Measurements from ENCODE around the gene GPRIN3. TPM values are rescaled to one million over a fixed set of nuclear protein-coding genes. Genes with fewer than 3 reads are reported as not detected.

GPRIN3 gene
- 1.0 and 1.1 TPM in 2 replicates for total RNA-seq

DNA sequence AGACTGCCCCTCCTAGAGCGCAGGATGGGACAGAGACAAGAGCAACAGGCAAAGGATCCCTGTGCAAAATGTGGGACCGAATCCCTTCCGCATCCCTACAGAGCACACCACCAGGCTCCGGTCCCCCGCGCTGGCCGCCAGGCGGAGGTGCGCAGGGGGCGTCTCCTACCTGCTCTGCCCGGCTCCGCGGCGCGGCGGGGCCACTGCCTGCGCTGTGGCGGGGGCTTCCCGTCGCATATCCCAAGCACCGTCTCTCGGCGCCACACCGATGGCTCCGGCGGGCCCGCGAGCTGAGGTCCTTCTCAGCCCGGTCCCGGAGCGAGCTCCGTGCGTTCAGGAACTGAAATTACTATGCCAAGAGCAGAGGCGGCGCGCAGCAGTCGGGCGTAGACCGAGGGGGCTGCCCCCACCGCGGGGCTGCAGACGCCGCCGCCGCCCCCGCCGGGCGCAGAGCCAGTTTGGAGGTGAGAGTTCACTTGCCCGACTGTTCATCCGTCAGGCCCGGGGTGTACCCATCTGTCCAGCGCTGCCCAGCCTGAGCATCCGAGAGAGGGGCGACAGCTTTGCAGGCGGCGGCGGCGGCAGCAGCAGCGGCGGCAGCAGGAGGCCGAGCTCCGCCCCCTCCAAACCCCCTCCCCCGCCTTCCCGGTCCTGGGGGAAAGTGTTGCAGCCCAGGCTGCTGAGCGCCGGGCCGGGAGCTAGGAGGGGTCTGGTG lies at the start of gene GPRIN3:
GPRIN3 (minus strand) TSS at position 355 of the 715 bp plus-strand sequence. CDS start 57,690 bp downstream, outside the sequence.

Other genes starting within 250 kb of the GPRIN3 start
- 2.9 and 3.4 TPM in 2 replicates for gene TIGD2, start 196.3 kb downstream of the GPRIN3 start, total RNA-seq

Data from cardiac ventricle fibroblast (primary cell).